Stomach (tissue), 9 donors: Measurements from ENCODE around the gene TOGARAM1. TPM values are rescaled to one million over a fixed set of nuclear protein-coding genes. Genes with fewer than 3 reads are reported as not detected.

Experiments
- DNase-seq, 2 donors: peaks; one replicate each; pipeline versions ENCODE4 v3.0.0 to v3.0.0-alpha.2; 2013 to 2019
- H3K27ac ChIP-seq, 5 donors: fragments of 200-600 bp in 4 of 5; sonication (generic) in 4 of 5; one replicate each; pipeline ENCODE4 v1.5.1; 2013 to 2019; ENCODE audit warnings: mild to moderate bottlenecking in 1 of 5, moderate library complexity in 1 of 5
- H3K27me3 ChIP-seq, 3 donors: fragments of 200-600 bp; sonication (generic); one replicate each; pipeline ENCODE4 v1.5.1; 2017 to 2019; ENCODE audit warnings: mixed run types in 1 of 3
- H3K36me3 ChIP-seq, 4 donors: fragments of 200-600 bp; sonication (generic); 1 replicate in 3 of 4; 2 replicates in 1 of 4; pipeline ENCODE4 v1.5.1; 2016 to 2019
- H3K4me1 ChIP-seq, 4 donors: fragments of 200-600 bp; sonication (generic); one replicate each; pipeline ENCODE4 v1.5.1; 2016 to 2019
- H3K4me3 ChIP-seq, 4 donors: fragments of 200-600 bp; sonication (generic) in 3 of 4; one replicate each; pipeline ENCODE4 v1.5.1; 2016 to 2019; ENCODE audit warnings: mild to moderate bottlenecking in 1 of 4
- H3K9me3 ChIP-seq, 4 donors: fragments of 200-600 bp; sonication (generic); one replicate each; pipeline ENCODE4 v1.5.1; 2016 to 2019
- CTCF ChIP-seq, 7 experiments: fragments of 450-650 bp in 4 of 7; fragments of 200-600 bp in 3 of 7; sonication (generic) in 3 of 7; IDR thresholded peaks; one replicate each; pipeline ENCODE4 v1.5.1; 2016 to 2019; ENCODE audit warnings: antibody characterized with exemption in 7 of 7, control low read depth in 2 of 7, mild to moderate bottlenecking in 1 of 7
- EP300 ChIP-seq: sonication (generic); formaldehyde crosslinking; IDR thresholded peaks from one replicate; pipeline ENCODE4 v1.6.1; 2017; ENCODE audit warnings: antibody characterized with exemption
- POLR2A ChIP-seq, 4 donors: fragments of 450-650 bp; IDR thresholded peaks; one replicate each; pipeline ENCODE4 v1.6.1; 2016; ENCODE audit warnings: antibody characterized with exemption in 4 of 4, control low read depth in 2 of 4, mild to moderate bottlenecking in 1 of 4, moderate library complexity in 1 of 4
- POLR2AphosphoS5 ChIP-seq, 3 donors: sonication (generic); formaldehyde crosslinking; IDR thresholded peaks; one replicate each; pipeline ENCODE4 v1.6.1; 2016; ENCODE audit warnings: antibody characterized with exemption in 3 of 3
- WGBS, 5 donors: extraction: QIAGEN DNeasy Blood & Tissue Kit in 3 of 5; methylation state at CpG; one replicate each; pipeline versions ENCODE4 v1.1.5 to v1.1.7; 2013 to 2018; 5-methylcytosine and 5-hydroxymethylcytosine counted together
- intact Hi-C: fragments of 100-400 bp; cut with DNase I; formaldehyde crosslinking; loops from one replicate; pipeline ENCODE4 v1.15.1; 2023; ENCODE audit warnings: low total_unique reads
- polyA plus RNA-seq, 3 donors: library from polyadenylated mRNA; stranded (reverse); fragments of 200-250 nt; gene quantifications; one replicate each; pipeline ENCODE4 v1.2.3, GENCODE V29; 2013
- small RNA-seq, 4 donors: library from RNA; depleted of rRNA; stranded (forward); fragments of <200 nt; gene quantifications; one replicate each; pipeline ENCODE3, GENCODE V24; 2016
- total RNA-seq, 5 donors: library from RNA; depleted of rRNA; stranded (reverse); fragments of >200 nt; gene quantifications; one replicate each; pipeline versions ENCODE4 v1.1.0 to v1.2.3, GENCODE V29; 2014 to 2016
- donor health status: healthy with polysubstance abuse.
- donor health status: Bipolar disorder and iron deficiency.
- donor health status: healthy.

Gene TOGARAM1
- total and polyA plus RNA-seq, 8 donors: 2.6 to 58.0 (median 8.3) TPM

- DNase-seq: no peak
- no peak overlapping the region for H3K27ac ChIP-seq
- no peaks in the 10 kb centered on the region for H3K9me3 ChIP-seq
- H3K27me3 ChIP-seq: no peaks in the 10 kb centered on the region
- 85 to 94% (median 91%) methylated on average over 6 of the region's 6 CpGs for WGBS, 5 donors
- intact Hi-C loops: no loop called here
- no peak overlapping the region for H3K4me3 ChIP-seq
- H3K36me3 ChIP-seq: peaks cover 19 to 100% (median 100%) of the 10 kb centered on the region in 4 donors
- peaks cover under 1 to 9% (median 1%) of the 10 kb centered on the region in 4 donors for H3K4me1 ChIP-seq
- TF ChIP-seq POLR2AphosphoS5 (IDR thresholded peaks at IDR 0.05): no peak
- no peak for TF ChIP-seq EP300
- TF ChIP-seq POLR2A (IDR thresholded peaks at IDR 0.05): no peak
- no peak for TF ChIP-seq CTCF (IDR thresholded peaks at IDR 0.05)
Observed at GRCh38 chr14:45118594-45118993, 156.6 kb downstream of the TOGARAM1 start.

- intact Hi-C loops: no loop called here
- Histone ChIP-seq H3K4me1 (no peaks in the 10 kb centered on the region), H3K36me3 (peaks cover 19 to 100% (median 98%) of the 10 kb centered on the region in 4 donors), H3K27ac (no peak overlapping the region), H3K27me3 (no peaks in the 10 kb centered on the region), H3K9me3 (no peaks in the 10 kb centered on the region), H3K4me3 (no peak overlapping the region)
- no peak for DNase-seq
- no peak for TF ChIP-seq EP300
- no peak for TF ChIP-seq CTCF (IDR thresholded peaks at IDR 0.05)
- no peak for TF ChIP-seq POLR2AphosphoS5 (IDR thresholded peaks at IDR 0.05)
- no peak for TF ChIP-seq POLR2A (IDR thresholded peaks at IDR 0.05)
- 58 to 86% (median 66%) methylated on average over 1 of the region's 1 CpG for WGBS, 5 donors
Observed at GRCh38 chr14:45120096-45120495, 158.1 kb downstream of the TOGARAM1 start.

- TF ChIP-seq POLR2AphosphoS5 (IDR thresholded peaks at IDR 0.05) (no peak), EP300 (no peak), CTCF (IDR thresholded peaks at IDR 0.05) (no peak), POLR2A (IDR thresholded peaks at IDR 0.05) (no peak)
- DNase-seq: no peak
- peaks cover 19 to 99% (median 96%) of the 10 kb centered on the region in 4 donors for H3K36me3 ChIP-seq
- intact Hi-C loops: no loop called here
- no peak overlapping the region for H3K4me3 ChIP-seq
- H3K27ac ChIP-seq: no peak overlapping the region
- peaks cover 0 to under 1% (median 0%) of the 10 kb centered on the region in 4 donors for H3K4me1 ChIP-seq
- no peaks in the 10 kb centered on the region for H3K27me3 ChIP-seq
- 94 to 97% (median 95%) methylated on average over 3 of the region's 3 CpGs for WGBS, 5 donors
- no peaks in the 10 kb centered on the region for H3K9me3 ChIP-seq
Observed at GRCh38 chr14:45123271-45123670, 161.3 kb downstream of the TOGARAM1 start.

Small RNAs within 50 kb of the gene (small RNA-seq; reads per million reads assigned to genes)
- gene RF00151 (0 to 0.07 (median 0) reads per million in 4 donors), gene SNORD127 (4,722 to 12,837 (median 9,814) reads per million in 4 donors)

Other genes starting within 250 kb of the TOGARAM1 start
- gene KLHL28, start 243 bp upstream of the TOGARAM1 start, total RNA-seq: 10 to 100 TPM in 3 of 5 donors, 1 to 10 TPM in 2; 5.2 to 20.6 (median 13.4) TPM
- gene KLHL28, start 243 bp upstream of the TOGARAM1 start, polyA plus RNA-seq: 1 to 10 TPM; 1.5 to 2.1 (median 1.7) TPM
- 100 to 1,000 TPM in 1 of 5 donors, 10 to 100 TPM in 4; 12.5 to 148 (median 43.2) TPM for gene PRPF39, start 121.9 kb downstream of the TOGARAM1 start, total RNA-seq
- gene PRPF39, start 121.9 kb downstream of the TOGARAM1 start, polyA plus RNA-seq: 10 to 100 TPM in 1 of 3 donors, 1 to 10 TPM in 2; 7.5 to 25.3 (median 9.0) TPM
- gene FKBP3, start 172.3 kb downstream of the TOGARAM1 start, total RNA-seq: 10 to 100 TPM in 3 of 5 donors, 1 to 10 TPM in 1, under 1 TPM in 1; 0.58 to 43.3 (median 28.4) TPM
- gene FKBP3, start 172.3 kb downstream of the TOGARAM1 start, polyA plus RNA-seq: 10 to 100 TPM; 66.3 to 81.3 (median 80.2) TPM
- 10 to 100 TPM in 1 of 5 donors, 1 to 10 TPM in 4; 2.9 to 15.2 (median 4.0) TPM for gene FANCM, start 173.7 kb downstream of the TOGARAM1 start, total RNA-seq
- 1 to 10 TPM in 2 of 3 donors, under 1 TPM in 1; 0.92 to 3.1 (median 1.8) TPM for gene FANCM, start 173.7 kb downstream of the TOGARAM1 start, polyA plus RNA-seq